Trophoblast cell (in vitro differentiated cells and primary cell): ENCODE data around the gene COX5A. TPM values are rescaled to one million over a fixed set of nuclear protein-coding genes. Genes with fewer than 3 reads are reported as not detected.

Experiments used
- DNase-seq, 2 donors: peaks; one replicate each; pipeline ENCODE4 v3.0.0-alpha.2; 2016
- H2AFZ ChIP-seq: 2 replicates; pipeline ENCODE4 v1.6.1; 2013; ENCODE audit warnings: low read length, moderate library complexity, mild to moderate bottlenecking; ENCODE audit not compliant: insufficient read depth, poor library complexity
- H2AK5ac ChIP-seq: 2 replicates; pipeline ENCODE4 v1.6.1; 2013; ENCODE audit warnings: mild to moderate bottlenecking, low read length
- H2BK120ac ChIP-seq: 2 replicates; pipeline ENCODE4 v1.6.1; 2013; ENCODE audit warnings: low read length, mild to moderate bottlenecking, moderate library complexity; ENCODE audit not compliant: insufficient read depth, poor library complexity
- H2BK12ac ChIP-seq: 2 replicates; pipeline ENCODE4 v1.6.1; 2013; ENCODE audit warnings: mild to moderate bottlenecking, low read length, moderate library complexity
- H2BK5ac ChIP-seq: 2 replicates; pipeline ENCODE4 v1.6.1; 2013; ENCODE audit warnings: low read length, low read depth, moderate library complexity, mild to moderate bottlenecking; ENCODE audit not compliant: poor library complexity
- H3K14ac ChIP-seq: 2 replicates; pipeline ENCODE4 v1.6.1; 2013; ENCODE audit warnings: mild to moderate bottlenecking, low read length
- H3K18ac ChIP-seq: 2 replicates; pipeline ENCODE4 v1.6.1; 2013; ENCODE audit warnings: mild to moderate bottlenecking, low read length
- H3K23ac ChIP-seq: 2 replicates; pipeline ENCODE4 v1.6.1; 2013; ENCODE audit warnings: low read length
- H3K27ac ChIP-seq: 2 replicates; pipeline ENCODE4 v1.5.1; 2013; ENCODE audit warnings: low read depth, mild to moderate bottlenecking, inconsistent platforms, low read length, moderate library complexity
- H3K27me3 ChIP-seq: 2 replicates; pipeline ENCODE4 v1.6.1; 2013; ENCODE audit warnings: inconsistent platforms, mild to moderate bottlenecking, low read length, moderate library complexity; ENCODE audit not compliant: insufficient read depth
- H3K36me3 ChIP-seq, 2 experiments: 1 replicate in 1 of 2; 2 replicates in 1 of 2; pipeline ENCODE4 v1.6.1; 2013; ENCODE audit warnings: low read length in 2 of 2, mild to moderate bottlenecking in 2 of 2, moderate library complexity in 1 of 2; ENCODE audit not compliant: insufficient read depth in 2 of 2, control insufficient read depth in 1 of 2
- H3K4ac ChIP-seq: 2 replicates; pipeline ENCODE4 v1.6.1; 2013; ENCODE audit warnings: low read depth, mild to moderate bottlenecking, low read length, moderate library complexity
- H3K4me1 ChIP-seq, 2 experiments: 1 replicate in 1 of 2; 2 replicates in 1 of 2; pipeline ENCODE4 v1.6.1; 2013; ENCODE audit warnings: low read length in 2 of 2, mild to moderate bottlenecking in 2 of 2, moderate library complexity in 1 of 2; ENCODE audit not compliant: insufficient read depth in 2 of 2, control insufficient read depth in 1 of 2
- H3K4me2 ChIP-seq: 2 replicates; pipeline ENCODE4 v1.6.1; 2013; ENCODE audit warnings: inconsistent platforms, mild to moderate bottlenecking, low read length, moderate library complexity
- H3K4me3 ChIP-seq: 2 replicates; pipeline ENCODE4 v1.5.1; 2013; ENCODE audit warnings: mild to moderate bottlenecking, low read depth, low read length, inconsistent platforms
- H3K79me1 ChIP-seq: one replicate; pipeline ENCODE4 v1.6.1; 2013; ENCODE audit warnings: low read length
- H3K79me2 ChIP-seq: 2 replicates; pipeline ENCODE4 v1.6.1; 2013; ENCODE audit warnings: low read length, mild to moderate bottlenecking; ENCODE audit not compliant: control insufficient read depth, insufficient read depth, poor library complexity
- H3K9ac ChIP-seq: 2 replicates; pipeline ENCODE4 v1.6.1; 2013; ENCODE audit warnings: mild to moderate bottlenecking, low read length
- H3K9me3 ChIP-seq: 2 replicates; pipeline ENCODE4 v1.6.1; 2013; ENCODE audit warnings: low read depth, mild to moderate bottlenecking, control low read depth, inconsistent platforms, low read length; ENCODE audit not compliant: insufficient read depth
- H4K12ac ChIP-seq: 2 replicates; pipeline ENCODE4 v1.6.1; 2013; ENCODE audit warnings: low read depth, mild to moderate bottlenecking, low read length, moderate library complexity
- H4K8ac ChIP-seq: 2 replicates; pipeline ENCODE4 v1.6.1; 2013; ENCODE audit warnings: low read depth, mild to moderate bottlenecking, low read length, moderate library complexity
- H4K91ac ChIP-seq: one replicate; pipeline ENCODE4 v1.6.1; 2013; ENCODE audit warnings: low read depth, mild to moderate bottlenecking, low read length, moderate library complexity
- WGBS: extraction: QIAGEN DNeasy Blood & Tissue Kit; methylation state at CpG from one replicate; pipeline ENCODE4 v1.1.7; 2013; ENCODE audit warnings: missing lambda C conversion rate; ENCODE audit not compliant: insufficient read length, insufficient coverage; ENCODE audit errors: extremely low coverage; 5-methylcytosine and 5-hydroxymethylcytosine counted together
- polyA plus RNA-seq: library from polyadenylated mRNA; stranded (reverse); fragments of 200-250 nt; gene quantifications from 2 replicates; pipeline ENCODE4 v1.2.3, GENCODE V29; 2013

The COX5A gene
- 295 and 305 TPM in 2 replicates for polyA plus RNA-seq

- Histone ChIP-seq H4K12ac (peak within 1 kb of the TSS; percentile 96), H2BK120ac (peak within 1 kb of the TSS; percentile 91), H3K4ac (peak within 1 kb of the TSS; percentile 85), H2BK12ac (peak within 1 kb of the TSS; percentile 47), H3K9me3 (no peaks in the 10 kb centered on the region), H2AFZ (peak within 1 kb of the TSS; percentile 98), H3K23ac (no peak within 1 kb of the TSS), H2BK5ac (peak within 1 kb of the TSS; percentile 84), H3K14ac (peak within 1 kb of the TSS; percentile 98), H3K4me3 (peak within 1 kb of the TSS; percentile 91), H3K18ac (peak within 1 kb of the TSS; percentile 96), H3K79me1 (peaks cover 11% of the 10 kb centered on the region), H3K9ac (peak within 1 kb of the TSS; percentile 96), H4K8ac (peak within 1 kb of the TSS; percentile 96), H3K4me1 (no peaks in the 10 kb centered on the region), H3K4me2 (peak within 1 kb of the TSS; percentile 85), H3K27ac (peak within 1 kb of the TSS; percentile 95), H4K91ac (peak within 1 kb of the TSS; percentile 96), H3K36me3 (peaks cover 1 to 2% of the 10 kb centered on the region in 2 experiments), H2AK5ac (no peak within 1 kb of the TSS), H3K27me3 (no peaks in the 10 kb centered on the region), H3K79me2 (peaks cover 12% of the 10 kb centered on the region)
- DNase-seq: peak; percentile 99
- WGBS: no CpG with 5 or more reads among the region's 85 CpGs
Measured at GRCh38 chr15:74937590-74938371, at the start of gene COX5A. TSS of gene COX5A (minus strand) at chr15:74938073. CDS start at chr15:74938014, 59 bp downstream.

GRCh38 chr15:74983725-74984231 lies 45.9 kb upstream of the COX5A start:
- Histone ChIP-seq H3K4me3 (no peak overlapping the region), H3K79me2 (no peaks in the 10 kb centered on the region), H2BK120ac (no peak overlapping the region), H3K27ac (no peak overlapping the region), H3K9ac (no peak overlapping the region), H4K8ac (no peak overlapping the region), H3K4me1 (no peaks in the 10 kb centered on the region), H3K36me3 (no peaks in the 10 kb centered on the region), H3K23ac (no peak overlapping the region), H2AFZ (no peak overlapping the region), H3K4me2 (no peak overlapping the region), H3K18ac (no peak overlapping the region), H3K27me3 (no peaks in the 10 kb centered on the region), H3K14ac (no peak overlapping the region), H3K9me3 (no peaks in the 10 kb centered on the region), H4K12ac (no peak overlapping the region), H4K91ac (no peak overlapping the region), H3K4ac (no peak overlapping the region), H2BK12ac (no peak overlapping the region), H3K79me1 (no peaks in the 10 kb centered on the region), H2BK5ac (no peak overlapping the region), H2AK5ac (no peak overlapping the region)
- no peak for DNase-seq
- WGBS: no CpG with 5 or more reads among the region's 4 CpGs

- Histone ChIP-seq H3K36me3 (no peaks in the 10 kb centered on the region), H3K27me3 (no peaks in the 10 kb centered on the region), H4K12ac (no peak overlapping the region), H3K27ac (no peak overlapping the region), H3K23ac (no peak overlapping the region), H3K4ac (no peak overlapping the region), H3K18ac (no peak overlapping the region), H3K9ac (no peak overlapping the region), H3K4me2 (no peak overlapping the region), H3K14ac (no peak overlapping the region), H3K4me3 (no peak overlapping the region), H2BK120ac (no peak overlapping the region), H2AK5ac (no peak overlapping the region), H3K79me1 (no peaks in the 10 kb centered on the region), H3K9me3 (no peaks in the 10 kb centered on the region), H2BK5ac (no peak overlapping the region), H2BK12ac (no peak overlapping the region), H4K91ac (no peak overlapping the region), H3K4me1 (no peaks in the 10 kb centered on the region), H2AFZ (no peak overlapping the region), H4K8ac (no peak overlapping the region), H3K79me2 (no peaks in the 10 kb centered on the region)
- WGBS: no CpG with 5 or more reads among the region's 5 CpGs
- no peak for DNase-seq
Measured at GRCh38 chr15:74982183-74982582, 44.3 kb upstream of the COX5A start.

- Histone ChIP-seq H4K12ac (no peak overlapping the region), H3K23ac (no peak overlapping the region), H3K4me2 (no peak overlapping the region), H3K79me1 (no peaks in the 10 kb centered on the region), H3K4me1 (no peaks in the 10 kb centered on the region), H2BK12ac (no peak overlapping the region), H3K18ac (no peak overlapping the region), H3K27ac (no peak overlapping the region), H3K9me3 (no peaks in the 10 kb centered on the region), H3K79me2 (no peaks in the 10 kb centered on the region), H2BK5ac (no peak overlapping the region), H3K36me3 (no peaks in the 10 kb centered on the region), H2AK5ac (no peak overlapping the region), H2AFZ (no peak overlapping the region), H3K14ac (no peak overlapping the region), H3K4me3 (no peak overlapping the region), H3K9ac (no peak overlapping the region), H3K4ac (no peak overlapping the region), H3K27me3 (no peaks in the 10 kb centered on the region), H2BK120ac (no peak overlapping the region), H4K8ac (no peak overlapping the region), H4K91ac (no peak overlapping the region)
- DNase-seq: no peak
- WGBS: no CpG with 5 or more reads among the region's 3 CpGs
Measured at GRCh38 chr15:74978503-74978902, 40.6 kb upstream of the COX5A start.
